ENCODE measurements around the gene MACROD1. TPM values are rescaled to one million over a fixed set of nuclear protein-coding genes. Genes with fewer than 3 reads are reported as not detected.

The MACROD1 gene
- total and polyA plus RNA-seq, 2 donors (not counting 1 experiment from before 2014, with no cell fraction given), result 2.7 to 8.6 TPM

DNA sequence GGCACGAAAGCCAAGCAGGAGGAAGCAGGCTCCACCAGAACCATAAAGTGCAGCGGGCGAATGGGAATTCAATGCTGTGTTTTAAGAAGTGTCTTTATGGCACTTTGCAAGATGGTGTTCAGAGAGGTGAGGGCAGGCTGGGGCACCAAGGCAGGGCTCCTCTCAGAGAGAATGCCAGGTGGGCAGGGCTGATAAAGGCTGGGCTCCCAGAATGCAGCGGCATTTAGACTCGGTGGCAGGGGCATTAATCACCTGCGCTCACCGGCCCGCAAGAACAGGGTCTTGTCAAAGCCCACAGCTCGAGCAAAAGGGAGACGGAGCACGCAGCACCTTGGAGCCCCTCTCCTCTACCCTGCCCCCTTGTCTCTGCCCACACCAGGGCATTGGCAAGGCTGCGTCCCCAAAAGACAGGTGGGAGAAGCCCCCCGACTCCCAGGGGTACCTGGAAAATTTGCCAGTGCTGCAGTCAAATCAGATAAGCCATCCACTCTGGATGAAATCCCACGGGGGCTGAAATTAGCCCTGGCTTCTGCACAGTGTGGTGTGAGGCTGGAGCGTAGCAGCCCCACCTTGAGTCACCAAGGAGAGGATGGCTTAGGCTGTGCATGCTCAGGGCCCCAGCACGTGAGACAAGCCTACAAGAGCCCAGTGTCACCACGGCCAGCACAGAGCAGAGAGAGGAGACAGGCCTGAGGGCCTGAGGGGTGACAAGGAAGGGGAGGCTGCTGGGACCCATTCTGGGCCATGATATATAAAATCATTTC, 8.1 kb downstream of the MACROD1 start:
- Histone ChIP-seq H3K27me3 (replicated peaks in 1 of 4; ENCODE audit: control extremely low read depth in 1 of 4, control insufficient read depth in 3 of 4, insufficient read depth in 4 of 4, low read length in 3 of 4) (no peaks in the 10 kb centered on the region), H4K20me1 (ENCODE audit: control insufficient read depth, insufficient read depth, low read length, poor library complexity, severe bottlenecking) (no peaks in the 10 kb centered on the region), H3K4me2 (replicated peaks; ENCODE audit: low read depth, low read length, poor library complexity, severe bottlenecking) (no peak overlapping the region), H3K36me3 (replicated peaks in 1 of 2; ENCODE audit: control extremely low read depth in 1 of 2, control insufficient read depth in 1 of 2, extremely low read depth in 1 of 2, insufficient read depth in 2 of 2, low read length in 1 of 2) (no peaks in the 10 kb centered on the region), H3K79me2 (ENCODE audit: control insufficient read depth, insufficient read depth, low read length) (no peaks in the 10 kb centered on the region), H3K9ac (ENCODE audit: low read length) (no peak overlapping the region), H2AFZ (ENCODE audit: insufficient read depth, low read depth, low read length, poor library complexity, severe bottlenecking) (no peak overlapping the region), H3K4me3 (ENCODE audit: control extremely low read depth in 1 of 5, extremely low read depth in 1 of 5, insufficient read depth in 1 of 5, low read depth in 2 of 5, low read length in 4 of 5) (no peak overlapping the region), H3K4me1 (ENCODE audit: control insufficient read depth in 2 of 2, insufficient read depth in 2 of 2, low read length in 2 of 2) (peaks cover 0 to 4% of the 10 kb centered on the region in 2 donors), H3K27ac (ENCODE audit: low read length in 2 of 2) (no peak overlapping the region), H3K9me3 (ENCODE audit: control extremely low read depth in 1 of 3, control insufficient read depth in 2 of 3, insufficient read depth in 1 of 3, low read length in 2 of 3) (no peaks in the 10 kb centered on the region)
- no peaks in the 10 kb centered on the region for H3K4me1 Mint-ChIP-seq
- WGBS (ENCODE audit: insufficient coverage), result 93% methylated on average over 14 of the region's 17 CpGs
- no peaks in the 10 kb centered on the region for H3K9me3 Mint-ChIP-seq (ENCODE audit: insufficient read depth)
- intact Hi-C loops (cut with micrococcal nuclease), result no loop called here
- ChIA-PET POLR2A (no interaction called here), CTCF (no interaction called here)
- DNase-seq (no peak), ATAC-seq (ENCODE audit: low read depth) (no peak)
- no peak overlapping the region for H3K4me3 Mint-ChIP-seq
- H3K27ac Mint-ChIP-seq, result peak overlapping the region; percentile 53
- TF ChIP-seq, protein P1, sequence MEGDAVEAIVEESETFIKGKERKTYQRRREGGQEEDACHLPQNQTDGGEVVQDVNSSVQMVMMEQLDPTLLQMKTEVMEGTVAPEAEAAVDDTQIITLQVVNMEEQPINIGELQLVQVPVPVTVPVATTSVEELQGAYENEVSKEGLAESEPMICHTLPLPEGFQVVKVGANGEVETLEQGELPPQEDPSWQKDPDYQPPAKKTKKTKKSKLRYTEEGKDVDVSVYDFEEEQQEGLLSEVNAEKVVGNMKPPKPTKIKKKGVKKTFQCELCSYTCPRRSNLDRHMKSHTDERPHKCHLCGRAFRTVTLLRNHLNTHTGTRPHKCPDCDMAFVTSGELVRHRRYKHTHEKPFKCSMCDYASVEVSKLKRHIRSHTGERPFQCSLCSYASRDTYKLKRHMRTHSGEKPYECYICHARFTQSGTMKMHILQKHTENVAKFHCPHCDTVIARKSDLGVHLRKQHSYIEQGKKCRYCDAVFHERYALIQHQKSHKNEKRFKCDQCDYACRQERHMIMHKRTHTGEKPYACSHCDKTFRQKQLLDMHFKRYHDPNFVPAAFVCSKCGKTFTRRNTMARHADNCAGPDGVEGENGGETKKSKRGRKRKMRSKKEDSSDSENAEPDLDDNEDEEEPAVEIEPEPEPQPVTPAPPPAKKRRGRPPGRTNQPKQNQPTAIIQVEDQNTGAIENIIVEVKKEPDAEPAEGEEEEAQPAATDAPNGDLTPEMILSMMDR (IDR thresholded peaks at IDR 0.05), result no peak
- TF ChIP-seq EZH2 (IDR thresholded peaks at IDR 0.05; ENCODE audit: borderline replicate concordance, insufficient read depth, low read depth, low read length, poor library complexity, severe bottlenecking), result no peak
- H3K27me3 Mint-ChIP-seq, result no peaks in the 10 kb centered on the region

DNA sequence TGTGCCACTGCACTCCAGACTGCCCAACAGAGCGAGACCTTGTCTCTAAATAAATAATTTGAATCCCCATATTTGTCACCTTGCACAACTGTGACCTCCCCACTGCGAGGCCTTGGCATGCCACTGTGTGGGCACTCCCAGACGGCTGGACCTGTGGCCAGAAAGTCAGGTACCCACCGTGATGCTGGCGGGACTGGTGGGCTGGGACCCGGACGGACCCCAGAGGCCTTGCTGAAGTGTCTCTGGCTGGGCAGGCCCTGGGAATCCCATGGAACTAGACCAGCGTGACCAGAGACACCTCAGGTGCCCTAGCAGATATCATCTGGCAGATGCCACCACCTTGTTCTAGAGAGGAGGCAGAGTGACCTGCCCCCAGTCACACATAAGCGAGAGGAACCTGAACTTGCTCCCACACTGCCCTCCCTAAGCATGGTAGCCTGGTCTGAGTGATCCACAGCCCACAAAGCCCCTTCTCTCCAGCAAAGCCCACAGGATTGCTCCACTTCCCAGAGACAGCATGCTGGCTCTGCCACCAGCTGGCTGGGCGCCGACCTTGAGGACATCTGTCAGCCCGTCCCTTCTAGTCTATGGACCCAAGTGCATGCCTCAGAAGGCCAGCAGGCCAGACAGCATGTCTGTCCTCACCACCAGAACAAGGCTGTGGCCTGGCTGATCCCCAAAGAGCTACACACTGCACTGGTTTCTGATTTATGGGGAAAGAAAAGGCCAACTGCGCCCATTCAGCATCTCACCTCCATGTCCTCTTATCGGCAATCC, 9.5 kb downstream of the MACROD1 start:
- intact Hi-C loops (cut with micrococcal nuclease), result no loop called here
- ChIA-PET CTCF (no interaction called here), POLR2A (interaction anchor here (0.7 kb wide), 1 partner anchor 32 kb away, joined by 5 read pairs; no protein-coding TSS in a partner anchor)
- Histone ChIP-seq H4K20me1 (ENCODE audit: control insufficient read depth, insufficient read depth, low read length, poor library complexity, severe bottlenecking) (no peaks in the 10 kb centered on the region), H3K4me1 (ENCODE audit: control insufficient read depth in 2 of 2, insufficient read depth in 2 of 2, low read length in 2 of 2) (peaks cover 0 to 7% of the 10 kb centered on the region in 2 donors), H3K27ac (ENCODE audit: low read length in 2 of 2) (no peak overlapping the region), H3K27me3 (replicated peaks in 1 of 4; ENCODE audit: control extremely low read depth in 1 of 4, control insufficient read depth in 3 of 4, insufficient read depth in 4 of 4, low read length in 3 of 4) (no peaks in the 10 kb centered on the region), H3K9me3 (ENCODE audit: control extremely low read depth in 1 of 3, control insufficient read depth in 2 of 3, insufficient read depth in 1 of 3, low read length in 2 of 3) (peaks cover 0 to 4% (median 0%) of the 10 kb centered on the region in 3 donors), H3K36me3 (replicated peaks in 1 of 2; ENCODE audit: control extremely low read depth in 1 of 2, control insufficient read depth in 1 of 2, extremely low read depth in 1 of 2, insufficient read depth in 2 of 2, low read length in 1 of 2) (no peaks in the 10 kb centered on the region), H3K4me2 (replicated peaks; ENCODE audit: low read depth, low read length, poor library complexity, severe bottlenecking) (no peak overlapping the region), H2AFZ (ENCODE audit: insufficient read depth, low read depth, low read length, poor library complexity, severe bottlenecking) (no peak overlapping the region), H3K79me2 (ENCODE audit: control insufficient read depth, insufficient read depth, low read length) (no peaks in the 10 kb centered on the region), H3K4me3 (ENCODE audit: control extremely low read depth in 1 of 5, extremely low read depth in 1 of 5, insufficient read depth in 1 of 5, low read depth in 2 of 5, low read length in 4 of 5) (no peak overlapping the region), H3K9ac (ENCODE audit: low read length) (no peak overlapping the region)
- ATAC-seq (ENCODE audit: low read depth) (no peak), DNase-seq (no peak)
- no peak for TF ChIP-seq EZH2 (IDR thresholded peaks at IDR 0.05; ENCODE audit: borderline replicate concordance, insufficient read depth, low read depth, low read length, poor library complexity, severe bottlenecking)
- TF ChIP-seq, protein P1 (IDR thresholded peaks at IDR 0.05), result no peak
- no peaks in the 10 kb centered on the region for H3K4me1 Mint-ChIP-seq
- H3K4me3 Mint-ChIP-seq, result no peak overlapping the region
- H3K27ac Mint-ChIP-seq, result no peak overlapping the region
- no peaks in the 10 kb centered on the region for H3K9me3 Mint-ChIP-seq (ENCODE audit: insufficient read depth)
- WGBS (ENCODE audit: insufficient coverage), result 93% methylated on average over 12 of the region's 14 CpGs
- no peaks in the 10 kb centered on the region for H3K27me3 Mint-ChIP-seq

Measured in B cell (primary cell).